Measurements from ENCODE around the gene ITGA2B.
"Not testable (repeated sequence)": the region's sequence is repeated elsewhere in the genome, so short reads cannot be mapped to it uniquely, and the experiment has no call there.

Gene ITGA2B

DNA sequence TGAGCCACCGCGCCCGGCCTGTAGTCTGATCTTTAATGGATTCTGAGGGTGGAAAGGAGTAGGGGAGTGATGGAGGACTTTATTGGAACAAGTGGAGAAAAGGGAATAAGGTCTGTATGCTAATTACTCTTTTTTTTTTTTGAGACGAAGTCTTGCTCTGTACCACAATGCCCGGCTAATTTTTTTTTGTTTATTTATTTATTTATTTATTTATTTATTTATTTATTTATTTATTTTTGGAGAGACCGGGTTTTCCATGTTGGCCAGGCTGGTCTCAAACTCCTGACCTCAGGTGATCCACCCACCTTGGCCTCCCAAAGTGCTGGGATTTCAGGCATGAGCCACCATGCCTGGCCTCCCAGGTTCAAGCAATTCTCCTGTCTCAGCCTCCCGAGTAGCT lies 59.9 kb downstream of the ITGA2B start:
- not testable (repeated sequence) for DNase-seq

DNA sequence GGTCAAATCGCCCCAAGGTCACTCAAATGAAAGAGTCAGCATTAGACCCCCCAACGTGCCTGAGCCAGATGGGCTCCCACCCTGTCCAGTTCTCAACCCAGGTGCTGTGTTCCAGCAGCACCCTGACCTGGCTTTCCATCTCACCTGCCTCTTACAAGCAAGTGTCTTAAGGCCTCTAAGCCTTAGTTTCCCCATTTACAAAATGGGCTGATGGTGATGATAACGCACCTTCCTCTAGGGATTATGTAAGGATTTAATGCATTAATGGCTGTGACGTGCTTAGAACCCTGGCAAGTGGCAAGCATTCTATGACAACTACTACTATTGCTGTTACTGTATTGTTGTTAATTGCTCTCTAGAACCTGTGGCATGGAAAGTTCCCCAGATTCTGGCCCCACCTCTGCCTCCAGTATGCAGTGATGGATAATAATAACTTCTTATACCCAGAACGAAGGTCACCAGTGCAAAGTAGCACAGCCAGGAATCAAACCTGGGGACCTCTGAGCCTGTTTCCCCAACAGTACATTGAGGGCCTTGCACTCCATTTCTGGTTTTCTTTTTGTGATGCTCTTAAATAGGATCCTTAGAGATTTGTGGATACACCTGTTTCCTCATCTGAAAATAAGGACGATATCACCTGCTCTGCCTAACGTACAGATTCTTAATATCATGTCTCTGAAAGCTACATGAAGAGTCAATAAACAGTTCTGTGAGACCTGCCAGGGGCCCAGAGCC lies 61.6 kb downstream of the ITGA2B start:
- no peak for DNase-seq

DNA sequence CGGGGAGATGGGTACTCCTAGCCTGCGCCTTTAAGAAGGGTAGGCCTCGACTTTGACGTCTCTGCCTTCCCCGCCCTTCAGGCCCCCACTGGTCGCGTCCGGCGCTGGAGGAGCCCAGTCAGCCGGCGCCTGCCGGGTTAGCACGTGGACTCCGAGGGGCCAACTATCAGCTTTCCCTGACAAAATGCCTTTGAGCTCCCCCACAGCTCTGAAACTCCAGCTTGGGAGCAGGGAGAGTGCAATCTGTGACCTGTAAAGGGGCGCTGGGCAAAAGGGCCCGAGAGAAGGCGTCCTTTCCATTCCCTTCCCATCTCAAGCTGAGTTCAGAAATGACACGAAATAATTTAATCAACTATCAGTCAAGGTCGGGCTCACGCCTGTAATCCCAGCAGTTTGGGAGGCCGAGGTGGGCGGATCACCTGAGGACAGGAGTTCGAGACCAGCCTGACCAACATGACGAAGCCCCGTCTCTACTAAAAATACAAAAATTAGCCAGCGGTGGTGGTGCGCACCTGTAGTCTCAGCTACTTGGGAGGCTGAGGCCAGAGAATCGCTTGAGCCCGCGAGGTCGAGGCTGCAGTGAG lies 62.5 kb downstream of the ITGA2B start:
- peak; percentile 87 for DNase-seq

DNA sequence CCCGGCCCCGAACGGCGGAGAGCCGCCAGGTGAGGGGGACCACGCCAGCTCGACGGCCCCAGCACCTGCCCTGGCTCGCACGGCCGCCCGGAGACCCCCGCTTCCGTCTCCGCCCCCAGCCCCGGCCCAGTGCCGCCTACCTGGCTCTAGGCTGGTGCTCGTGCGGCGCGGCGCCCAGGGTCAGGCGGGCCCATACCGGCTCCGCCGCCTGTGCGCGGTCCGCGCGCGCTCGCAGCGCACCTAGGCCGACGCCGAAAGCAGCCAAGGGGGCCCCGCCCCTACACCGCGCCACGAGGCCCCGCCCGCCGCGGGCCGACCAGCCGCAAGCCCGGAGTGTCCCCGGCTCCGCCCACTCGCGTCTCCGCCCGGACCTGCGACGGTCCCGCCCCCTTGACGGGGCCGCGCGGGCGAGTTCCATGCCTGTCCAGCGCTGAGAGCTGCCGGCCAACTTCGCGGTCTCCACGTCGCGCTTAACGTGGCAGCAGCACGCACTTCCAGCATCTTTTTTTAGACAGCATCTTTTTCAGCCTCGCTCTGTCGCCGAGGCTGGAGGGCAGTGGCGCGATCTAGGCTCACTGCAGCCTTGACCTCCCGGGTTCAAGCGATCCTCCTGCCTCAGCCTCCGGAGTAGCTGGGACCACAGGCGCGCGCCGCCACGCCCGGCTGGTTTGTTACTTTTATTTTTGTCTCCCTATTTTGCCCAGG lies 64.7 kb downstream of the ITGA2B start, which contains the start of gene SLC25A39:
Gene SLC25A39, minus strand, starts transcription at position 253 of the 705 bp plus-strand sequence. CDS start 1,261 bp downstream, outside the sequence.
- peak; percentile 81 for DNase-seq

DNA sequence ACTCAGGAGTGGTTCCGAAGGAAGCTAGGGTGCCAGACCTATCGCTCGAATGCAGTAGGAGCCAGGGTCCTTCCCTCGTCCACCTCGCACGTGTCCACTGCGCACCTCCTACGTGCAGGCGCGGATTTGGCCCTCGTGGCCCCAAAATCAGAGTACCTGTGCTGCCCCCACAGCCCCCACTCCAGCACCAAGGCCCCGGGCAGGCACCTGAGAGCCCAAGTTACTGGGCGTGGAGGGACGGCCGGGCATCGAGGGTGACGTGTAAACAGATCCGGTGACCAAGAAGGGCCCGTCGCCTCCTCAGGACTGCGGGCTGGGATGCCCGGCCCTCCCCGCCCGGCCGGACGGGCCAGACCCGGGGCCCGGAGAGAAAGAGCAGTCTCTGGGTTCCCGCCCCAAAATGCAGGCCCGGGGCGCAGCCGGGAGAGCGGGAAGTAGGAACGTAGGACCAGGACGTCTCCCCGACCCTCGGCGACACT lies 65.3 kb downstream of the ITGA2B start:
- no peak for DNase-seq

DNA sequence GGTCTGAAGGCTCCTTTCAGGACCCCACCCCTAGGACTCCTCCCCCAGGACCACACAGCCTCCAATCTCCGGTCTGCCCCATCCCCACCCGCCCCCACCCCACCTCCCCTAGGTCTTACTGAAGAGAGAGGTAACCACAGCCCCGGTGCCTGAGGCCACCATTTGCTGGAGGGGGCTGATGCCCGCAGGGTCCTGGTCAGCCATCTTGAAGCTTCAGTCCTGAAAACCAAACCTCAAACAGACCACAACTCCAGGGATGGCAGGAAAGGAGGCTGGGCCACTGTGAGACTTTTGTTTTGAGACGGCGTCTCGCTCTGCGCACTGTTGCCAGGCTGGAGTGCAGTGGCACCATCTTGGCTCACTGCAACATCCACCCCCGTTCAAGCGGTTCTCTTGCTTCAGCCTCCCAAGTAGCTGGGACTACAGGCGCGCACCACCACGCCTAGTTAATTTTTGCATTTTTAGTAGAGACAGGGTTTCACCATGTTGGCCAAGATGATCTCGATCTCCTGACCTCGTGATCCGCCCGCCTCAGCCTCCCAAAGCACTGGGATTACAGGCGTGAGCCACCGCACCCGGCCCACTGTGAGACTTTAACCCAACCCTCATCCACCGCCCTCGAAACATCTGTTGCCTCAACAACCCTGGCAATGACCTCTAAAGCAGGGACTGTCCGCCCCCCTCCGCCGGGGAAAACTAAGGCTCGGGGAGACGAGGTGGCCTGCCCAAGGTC lies 65.9 kb downstream of the ITGA2B start:
- no peak for DNase-seq

DNA sequence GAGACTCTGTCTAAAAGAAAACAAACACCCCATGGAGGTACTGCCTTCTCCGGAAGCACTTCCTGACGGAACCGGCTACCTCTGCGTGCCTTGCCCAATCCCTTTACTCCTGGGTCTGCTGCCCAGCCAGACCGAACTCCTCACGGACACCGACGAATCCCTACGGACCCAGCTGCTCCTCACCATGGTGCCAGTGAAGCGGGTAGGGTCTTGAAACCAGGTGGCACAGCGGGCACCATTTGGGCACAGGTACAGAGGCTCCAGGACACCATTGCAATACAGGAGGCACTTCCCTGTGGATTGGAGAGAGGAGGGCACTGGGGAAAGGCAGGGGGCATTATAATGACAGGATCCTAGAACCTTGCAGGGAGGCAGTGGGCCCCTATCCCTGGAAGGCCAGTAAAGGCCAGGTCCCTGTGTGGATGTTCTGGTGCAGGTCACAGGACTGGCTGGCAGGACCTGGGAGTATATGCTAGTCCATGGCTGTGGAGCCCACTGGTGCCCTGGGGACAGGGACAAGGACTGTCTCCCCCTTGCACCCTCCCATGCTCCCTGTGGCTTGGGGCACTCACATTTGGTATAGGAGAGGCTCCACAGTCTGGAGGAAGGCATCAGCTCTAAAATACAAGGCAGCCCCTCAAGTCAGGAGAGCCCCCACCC lies 67.1 kb downstream of the ITGA2B start:
- DNase-seq: no peak

All from NCI-H1105 (cell line).